ENCODE results near the gene RNF213.
A peak's percentile ranks its signal among the peaks of the same experiment; 100 is the strongest.

RNF213 gene

GRCh38 chr17:80219013-80219762, 41.5 kb upstream of the RNF213 start:
- H3K27ac ChIP-seq (ENCODE audit: low read length): peak overlapping the region; percentile 77
- H3K9ac ChIP-seq (ENCODE audit: low read length in 2 of 2): peak overlapping the region; percentile 65 to 84
- no peaks in the 10 kb centered on the region for H3K9me3 ChIP-seq (ENCODE audit: control insufficient read depth in 2 of 2, low read length in 2 of 2)
- peaks cover 27% of the 10 kb centered on the region for H3K4me1 ChIP-seq (ENCODE audit: control insufficient read depth, insufficient read depth, low read length)
- peak overlapping the region; percentile 48 to 93 for H3K4me3 ChIP-seq (ENCODE audit: low read length in 2 of 2)
- peaks cover 3 to 18% of the 10 kb centered on the region in 2 donors for H3K36me3 ChIP-seq (ENCODE audit: control insufficient read depth in 2 of 2, insufficient read depth in 2 of 2, low read length in 2 of 2)
- H3K27me3 ChIP-seq (ENCODE audit: control insufficient read depth in 1 of 2, insufficient read depth in 2 of 2, low read length in 2 of 2): no peaks in the 10 kb centered on the region

GRCh38 chr17:80219763-80220053, 40.9 kb upstream of the RNF213 start:
- Histone ChIP-seq H3K9me3 (ENCODE audit: control insufficient read depth in 2 of 2, low read length in 2 of 2) (no peaks in the 10 kb centered on the region), H3K4me1 (ENCODE audit: control insufficient read depth, insufficient read depth, low read length) (peaks cover 27% of the 10 kb centered on the region), H3K27me3 (ENCODE audit: control insufficient read depth in 1 of 2, insufficient read depth in 2 of 2, low read length in 2 of 2) (no peaks in the 10 kb centered on the region), H3K36me3 (ENCODE audit: control insufficient read depth in 2 of 2, insufficient read depth in 2 of 2, low read length in 2 of 2) (peaks cover 3 to 14% of the 10 kb centered on the region in 2 donors), H3K9ac (ENCODE audit: low read length in 2 of 2) (peak overlapping the region; percentile 65 to 84), H3K27ac (ENCODE audit: low read length) (peak overlapping the region; percentile 77), H3K4me3 (ENCODE audit: low read length in 2 of 2) (peak overlapping the region; percentile 48 to 93)

GRCh38 chr17:80220054-80220735, 40.5 kb upstream of the RNF213 start, which contains the start of the genes SGSH and SLC26A11:
Gene SGSH (minus strand): TSS chr17:80220333. CDS start chr17:80220313, 20 bp downstream.
Gene SLC26A11 (plus strand): TSS chr17:80220427. CDS start chr17:80221561, 1,134 bp downstream.
- Histone ChIP-seq H3K4me1 (ENCODE audit: control insufficient read depth, insufficient read depth, low read length) (peaks cover 27% of the 10 kb centered on the region), H3K27ac (ENCODE audit: low read length) (peak within 1 kb of the TSS; percentile 77), H3K4me3 (ENCODE audit: low read length in 2 of 2) (peak within 1 kb of the TSS; percentile 48 to 93), H3K9me3 (ENCODE audit: control insufficient read depth in 2 of 2, low read length in 2 of 2) (no peaks in the 10 kb centered on the region), H3K27me3 (ENCODE audit: control insufficient read depth in 1 of 2, insufficient read depth in 2 of 2, low read length in 2 of 2) (no peaks in the 10 kb centered on the region), H3K36me3 (ENCODE audit: control insufficient read depth in 2 of 2, insufficient read depth in 2 of 2, low read length in 2 of 2) (peaks cover 3 to 14% of the 10 kb centered on the region in 2 donors), H3K9ac (ENCODE audit: low read length in 2 of 2) (peak within 1 kb of the TSS; percentile 65 to 84)

GRCh38 chr17:80220736-80221215, 39.9 kb upstream of the RNF213 start:
- Histone ChIP-seq H3K27ac (ENCODE audit: low read length) (peak overlapping the region; percentile 77), H3K9me3 (ENCODE audit: control insufficient read depth in 2 of 2, low read length in 2 of 2) (no peaks in the 10 kb centered on the region), H3K9ac (ENCODE audit: low read length in 2 of 2) (peak overlapping the region; percentile 64 to 65), H3K27me3 (ENCODE audit: control insufficient read depth in 1 of 2, insufficient read depth in 2 of 2, low read length in 2 of 2) (no peaks in the 10 kb centered on the region), H3K4me1 (ENCODE audit: control insufficient read depth, insufficient read depth, low read length) (peaks cover 27% of the 10 kb centered on the region), H3K4me3 (ENCODE audit: low read length in 2 of 2) (peak overlapping the region; percentile 48 to 93), H3K36me3 (ENCODE audit: control insufficient read depth in 2 of 2, insufficient read depth in 2 of 2, low read length in 2 of 2) (peaks cover 3 to 14% of the 10 kb centered on the region in 2 donors)

- Histone ChIP-seq H3K27me3 (ENCODE audit: control insufficient read depth in 1 of 2, insufficient read depth in 2 of 2, low read length in 2 of 2) (no peaks in the 10 kb centered on the region), H3K36me3 (ENCODE audit: control insufficient read depth in 2 of 2, insufficient read depth in 2 of 2, low read length in 2 of 2) (peaks cover under 1 to 11% of the 10 kb centered on the region in 2 donors), H3K27ac (ENCODE audit: low read length) (no peak overlapping the region), H3K9ac (ENCODE audit: low read length in 2 of 2) (peak overlapping the region; percentile 64 to 65), H3K4me3 (ENCODE audit: low read length in 2 of 2) (peak overlapping the region; percentile 48 to 93), H3K9me3 (ENCODE audit: control insufficient read depth in 2 of 2, low read length in 2 of 2) (no peaks in the 10 kb centered on the region), H3K4me1 (ENCODE audit: control insufficient read depth, insufficient read depth, low read length) (peaks cover 27% of the 10 kb centered on the region)
Measured at GRCh38 chr17:80221351-80222105, 39.1 kb upstream of the RNF213 start.

- Histone ChIP-seq H3K9me3 (ENCODE audit: control insufficient read depth in 2 of 2, low read length in 2 of 2) (no peaks in the 10 kb centered on the region), H3K9ac (ENCODE audit: low read length in 2 of 2) (no peak overlapping the region), H3K27me3 (ENCODE audit: control insufficient read depth in 1 of 2, insufficient read depth in 2 of 2, low read length in 2 of 2) (no peaks in the 10 kb centered on the region), H3K4me3 (ENCODE audit: low read length in 2 of 2) (no peak overlapping the region), H3K36me3 (ENCODE audit: control insufficient read depth in 2 of 2, insufficient read depth in 2 of 2, low read length in 2 of 2) (peaks cover 0 to 8% of the 10 kb centered on the region in 2 donors), H3K4me1 (ENCODE audit: control insufficient read depth, insufficient read depth, low read length) (peaks cover 27% of the 10 kb centered on the region), H3K27ac (ENCODE audit: low read length) (no peak overlapping the region)
Measured at GRCh38 chr17:80222376-80223141, 38.1 kb upstream of the RNF213 start.

GRCh38 chr17:80223142-80223815, 37.4 kb upstream of the RNF213 start:
- Histone ChIP-seq H3K27ac (ENCODE audit: low read length) (no peak overlapping the region), H3K4me3 (ENCODE audit: low read length in 2 of 2) (no peak overlapping the region), H3K4me1 (ENCODE audit: control insufficient read depth, insufficient read depth, low read length) (peaks cover 26% of the 10 kb centered on the region), H3K36me3 (ENCODE audit: control insufficient read depth in 2 of 2, insufficient read depth in 2 of 2, low read length in 2 of 2) (peaks cover 0 to 8% of the 10 kb centered on the region in 2 donors), H3K9me3 (ENCODE audit: control insufficient read depth in 2 of 2, low read length in 2 of 2) (no peaks in the 10 kb centered on the region), H3K27me3 (ENCODE audit: control insufficient read depth in 1 of 2, insufficient read depth in 2 of 2, low read length in 2 of 2) (no peaks in the 10 kb centered on the region), H3K9ac (ENCODE audit: low read length in 2 of 2) (no peak overlapping the region)

GRCh38 chr17:80223838-80224497, 36.7 kb upstream of the RNF213 start:
- Histone ChIP-seq H3K36me3 (ENCODE audit: control insufficient read depth in 2 of 2, insufficient read depth in 2 of 2, low read length in 2 of 2) (peaks cover 0 to 11% of the 10 kb centered on the region in 2 donors), H3K9ac (ENCODE audit: low read length in 2 of 2) (no peak overlapping the region), H3K27me3 (ENCODE audit: control insufficient read depth in 1 of 2, insufficient read depth in 2 of 2, low read length in 2 of 2) (no peaks in the 10 kb centered on the region), H3K4me3 (ENCODE audit: low read length in 2 of 2) (no peak overlapping the region), H3K4me1 (ENCODE audit: control insufficient read depth, insufficient read depth, low read length) (peaks cover 23% of the 10 kb centered on the region), H3K27ac (ENCODE audit: low read length) (no peak overlapping the region), H3K9me3 (ENCODE audit: control insufficient read depth in 2 of 2, low read length in 2 of 2) (no peaks in the 10 kb centered on the region)

- Histone ChIP-seq H3K4me3 (ENCODE audit: low read length in 2 of 2) (no peak overlapping the region), H3K9me3 (ENCODE audit: control insufficient read depth in 2 of 2, low read length in 2 of 2) (no peaks in the 10 kb centered on the region), H3K36me3 (ENCODE audit: control insufficient read depth in 2 of 2, insufficient read depth in 2 of 2, low read length in 2 of 2) (peaks cover 0 to 11% of the 10 kb centered on the region in 2 donors), H3K9ac (ENCODE audit: low read length in 2 of 2) (no peak overlapping the region), H3K27ac (ENCODE audit: low read length) (no peak overlapping the region), H3K27me3 (ENCODE audit: control insufficient read depth in 1 of 2, insufficient read depth in 2 of 2, low read length in 2 of 2) (no peaks in the 10 kb centered on the region), H3K4me1 (ENCODE audit: control insufficient read depth, insufficient read depth, low read length) (peaks cover 16% of the 10 kb centered on the region)
Measured at GRCh38 chr17:80224683-80225082, 36.0 kb upstream of the RNF213 start.

Data from stomach smooth muscle (tissue), 2 donors.